Lung (tissue), 12 donors: ENCODE data around the gene COL12A1. TPM values are rescaled to one million over a fixed set of nuclear protein-coding genes. Genes with fewer than 3 reads are reported as not detected.

Experiments used
- ATAC-seq: fragments of 200-7000 bp; cut with Tn5 transposase; one replicate; pipeline ENCODE4 v1.9.1; 2020; ENCODE audit warnings: moderate number of reproducible peaks; ENCODE audit not compliant: insufficient read depth, low FRiP score
- DNase-seq, 3 donors: peaks; one replicate each; pipeline ENCODE4 v3.0.0-alpha.2; 2013 to 2017
- H3K27ac ChIP-seq, 2 donors: one replicate each; pipeline ENCODE4 v1.5.1; 2013; ENCODE audit warnings: mild to moderate bottlenecking in 2 of 2, moderate library complexity in 2 of 2, control low read depth in 1 of 2, inconsistent platforms in 1 of 2, low read depth in 1 of 2, low read length in 1 of 2
- H3K27me3 ChIP-seq, 3 donors: one replicate each; pipeline ENCODE4 v1.5.1; 2013; ENCODE audit warnings: low read length in 2 of 3; ENCODE audit not compliant: control insufficient read depth in 3 of 3, insufficient read depth in 3 of 3
- H3K36me3 ChIP-seq, 4 donors: one replicate each; pipeline ENCODE4 v1.5.1; 2013; ENCODE audit warnings: low read length in 4 of 4, mild to moderate bottlenecking in 1 of 4, moderate library complexity in 1 of 4; ENCODE audit not compliant: control insufficient read depth in 4 of 4, insufficient read depth in 4 of 4
- H3K4me1 ChIP-seq, 5 donors: one replicate each; pipeline ENCODE4 v1.5.1; 2013; ENCODE audit warnings: low read length in 5 of 5, mild to moderate bottlenecking in 2 of 5, moderate library complexity in 1 of 5; ENCODE audit not compliant: control insufficient read depth in 5 of 5, insufficient read depth in 5 of 5
- H3K4me3 ChIP-seq: one replicate; pipeline ENCODE4 v1.5.1; 2013; ENCODE audit warnings: mild to moderate bottlenecking, control low read depth, moderate library complexity
- H3K9ac ChIP-seq, 2 donors: one replicate each; pipeline ENCODE4 v1.5.1; 2013; ENCODE audit warnings: low read length in 2 of 2, control low read depth in 1 of 2; ENCODE audit not compliant: insufficient read depth in 1 of 2
- H3K9me3 ChIP-seq, 4 donors: one replicate each; pipeline ENCODE4 v1.5.1; 2013; ENCODE audit warnings: low read length in 3 of 4, mild to moderate bottlenecking in 1 of 4, moderate library complexity in 1 of 4; ENCODE audit not compliant: control insufficient read depth in 4 of 4, insufficient read depth in 3 of 4
- WGBS, 2 donors: extraction: QIAGEN DNeasy Blood & Tissue Kit; methylation state at CpG; one replicate each; pipeline ENCODE4 v1.1.7; 2013; 5-methylcytosine and 5-hydroxymethylcytosine counted together
- polyA plus RNA-seq, 2 donors: library from polyadenylated mRNA; stranded (reverse); fragments of 200-250 nt; gene quantifications; one replicate each; pipeline ENCODE4 v1.2.1, GENCODE V29; 2013
- total RNA-seq, 2 donors: library from RNA; depleted of rRNA in 1 of 2; stranded (reverse); fragments of >200 nt in 1 of 2; gene quantifications; one replicate each; pipeline ENCODE4 v1.2.1, GENCODE V29; 2014 to 2021
- TF ChIP-seq, protein P1 (sequence below): IDR thresholded peaks from 2 replicates; pipeline ENCODE4 v1.5.1; 2012; ENCODE audit warnings: mild to moderate bottlenecking; ENCODE audit errors: control extremely low read depth, extremely low read depth
- donor health status: control.
- donor health status: control.
- donor health status: Bipolar disorder and iron deficiency.
- donor health status: healthy.
- donor health status: DM: yes; HTN: yes; CAD: no.

Gene COL12A1
- total and polyA plus RNA-seq, 4 donors, result 10.6 to 75.7 (median 29.7) TPM

GRCh38 chr6:75084872-75085381, 120.9 kb downstream of the COL12A1 start:
- peak; percentile 41 for ATAC-seq
- TF ChIP-seq, protein P1, sequence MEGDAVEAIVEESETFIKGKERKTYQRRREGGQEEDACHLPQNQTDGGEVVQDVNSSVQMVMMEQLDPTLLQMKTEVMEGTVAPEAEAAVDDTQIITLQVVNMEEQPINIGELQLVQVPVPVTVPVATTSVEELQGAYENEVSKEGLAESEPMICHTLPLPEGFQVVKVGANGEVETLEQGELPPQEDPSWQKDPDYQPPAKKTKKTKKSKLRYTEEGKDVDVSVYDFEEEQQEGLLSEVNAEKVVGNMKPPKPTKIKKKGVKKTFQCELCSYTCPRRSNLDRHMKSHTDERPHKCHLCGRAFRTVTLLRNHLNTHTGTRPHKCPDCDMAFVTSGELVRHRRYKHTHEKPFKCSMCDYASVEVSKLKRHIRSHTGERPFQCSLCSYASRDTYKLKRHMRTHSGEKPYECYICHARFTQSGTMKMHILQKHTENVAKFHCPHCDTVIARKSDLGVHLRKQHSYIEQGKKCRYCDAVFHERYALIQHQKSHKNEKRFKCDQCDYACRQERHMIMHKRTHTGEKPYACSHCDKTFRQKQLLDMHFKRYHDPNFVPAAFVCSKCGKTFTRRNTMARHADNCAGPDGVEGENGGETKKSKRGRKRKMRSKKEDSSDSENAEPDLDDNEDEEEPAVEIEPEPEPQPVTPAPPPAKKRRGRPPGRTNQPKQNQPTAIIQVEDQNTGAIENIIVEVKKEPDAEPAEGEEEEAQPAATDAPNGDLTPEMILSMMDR, result no peak
- DNase-seq, result peak; percentile 42 to 61 (median 55)
- no peaks in the 10 kb centered on the region for H3K27me3 ChIP-seq
- 13 to 27% methylated on average over 33 of the region's 33 CpGs for WGBS, 2 donors
- no peak overlapping the region for H3K27ac ChIP-seq
- H3K4me1 ChIP-seq, result peaks cover 0 to 21% (median 2%) of the 10 kb centered on the region in 5 donors
- H3K36me3 ChIP-seq, result no peaks in the 10 kb centered on the region
- no peak overlapping the region for H3K4me3 ChIP-seq
- peaks cover 0 to 3% (median 0%) of the 10 kb centered on the region in 4 donors for H3K9me3 ChIP-seq
- H3K9ac ChIP-seq, result peak overlapping the region; percentile 24 to 58

- peaks cover 0 to 3% (median 0%) of the 10 kb centered on the region in 4 donors for H3K9me3 ChIP-seq
- no peaks in the 10 kb centered on the region for H3K27me3 ChIP-seq
- ATAC-seq (no peak), DNase-seq (peak in 2 of 3 donors; percentile 22 to 28)
- peaks cover 0 to 12% (median 0%) of the 10 kb centered on the region in 5 donors for H3K4me1 ChIP-seq
- TF ChIP-seq, protein P1, result no peak
- WGBS, 2 donors, result 81 to 92% methylated on average over 4 of the region's 4 CpGs
- H3K36me3 ChIP-seq, result no peaks in the 10 kb centered on the region
- H3K27ac ChIP-seq, result no peak overlapping the region
- no peak overlapping the region for H3K9ac ChIP-seq
- H3K4me3 ChIP-seq, result no peak overlapping the region
Measured at GRCh38 chr6:75084018-75084417, 121.8 kb downstream of the COL12A1 start.

DNA sequence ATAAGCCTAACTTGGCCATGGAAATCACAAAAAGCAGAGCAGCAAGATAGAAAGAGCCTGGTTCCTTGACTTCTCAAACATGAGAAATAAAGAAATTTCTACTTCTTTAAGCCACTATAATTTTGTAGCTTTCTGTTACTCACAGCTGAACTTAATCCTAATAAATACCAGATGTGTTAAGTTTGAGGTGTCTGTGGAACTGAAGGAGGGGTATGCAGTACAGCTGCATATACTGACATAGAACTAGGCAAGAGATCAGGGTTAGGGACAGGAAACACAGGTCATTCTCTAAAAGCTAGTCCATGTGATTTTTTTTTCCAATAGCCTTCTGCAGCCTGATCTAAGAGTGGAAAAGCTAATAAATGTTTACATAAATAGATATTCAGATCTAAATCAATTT, 123.9 kb downstream of the COL12A1 start:
- H3K9me3 ChIP-seq, result peaks cover 0 to 3% (median 0%) of the 10 kb centered on the region in 4 donors
- no peak overlapping the region for H3K4me3 ChIP-seq
- H3K4me1 ChIP-seq, result peaks cover 0 to 11% (median 0%) of the 10 kb centered on the region in 5 donors
- ATAC-seq (no peak), DNase-seq (no peak)
- no peaks in the 10 kb centered on the region for H3K27me3 ChIP-seq
- no peaks in the 10 kb centered on the region for H3K36me3 ChIP-seq
- H3K27ac ChIP-seq, result no peak overlapping the region
- TF ChIP-seq, protein P1, result no peak
- H3K9ac ChIP-seq, result no peak overlapping the region

DNA sequence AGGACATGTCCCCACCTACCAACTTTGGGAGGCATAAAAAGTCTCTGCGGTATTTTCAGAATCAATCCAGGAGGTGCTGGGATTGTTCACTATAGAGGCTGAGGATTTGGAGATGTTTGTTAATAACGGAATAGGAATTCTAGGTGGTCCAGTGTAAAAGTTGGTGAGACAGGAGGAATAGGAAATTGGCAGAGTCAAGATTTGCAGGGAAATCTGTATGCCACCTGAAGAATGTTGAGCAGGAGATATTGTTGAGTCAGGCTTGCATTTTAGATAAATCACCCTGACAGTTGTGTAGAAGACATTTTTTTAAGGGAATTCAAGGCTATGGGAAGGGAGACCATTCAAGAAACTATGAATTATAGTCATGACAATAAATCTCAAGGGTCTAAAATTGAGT, 124.8 kb downstream of the COL12A1 start:
- Histone ChIP-seq H3K9me3 (peaks cover 0 to 3% (median 0%) of the 10 kb centered on the region in 4 donors), H3K4me3 (no peak overlapping the region), H3K27ac (no peak overlapping the region), H3K36me3 (no peaks in the 10 kb centered on the region), H3K4me1 (peaks cover 0 to 11% (median 0%) of the 10 kb centered on the region in 5 donors), H3K27me3 (no peaks in the 10 kb centered on the region), H3K9ac (no peak overlapping the region)
- 89 to 95% methylated on average over 2 of the region's 2 CpGs for WGBS, 2 donors
- TF ChIP-seq, protein P1, result no peak
- no peak for DNase-seq
- no peak for ATAC-seq
